Right lobe of liver (tissue), 4 donors: ENCODE measurements around the gene NPLOC4.

Experiments used
- CTCF ChIP-seq, 4 donors: fragments of 200-600 bp in 3 of 4; fragments of 450-650 bp in 1 of 4; IDR thresholded peaks; one replicate each; pipeline versions ENCODE4 v1.5.1 to v1.8.0; 2016 to 2022; ENCODE audit warnings: antibody characterized with exemption in 4 of 4, mild to moderate bottlenecking in 2 of 4
- POLR2A ChIP-seq: fragments of 450-650 bp; IDR thresholded peaks from one replicate; pipeline ENCODE4 v1.6.1; 2017; ENCODE audit warnings: antibody characterized with exemption, mild to moderate bottlenecking
- donor health status: DM: no; HTN: no; CAD: no.
- donor health status: DM: no; HTN: no; CAD: no.
- donor health status: DM: no; HTN: yes; CAD: no.

- TF ChIP-seq CTCF (IDR thresholded peaks at IDR 0.05) (no peak), POLR2A (no peak)
These were observed 14.8 kb upstream of the NPLOC4 start for GRCh38 chr17:81651692-81652091.
